BE2C (cell line): ENCODE measurements around the gene RPS4Y2.

ENCODE experiments used
- DNase-seq: peaks from one replicate; pipeline ENCODE4 v3.0.0-alpha.2; 2020
- H3K27me3 ChIP-seq: fragments of 250-450 bp; sonication (Bioruptor Pico); 2 replicates; pipeline ENCODE4 v1.5.1; 2020; ENCODE audit warnings: mild to moderate bottlenecking
- H3K36me3 ChIP-seq: fragments of 250-450 bp; sonication (Bioruptor Pico); 2 replicates; pipeline ENCODE4 v1.5.1; 2020; ENCODE audit warnings: mild to moderate bottlenecking
- H3K4me1 ChIP-seq: fragments of 250-450 bp; sonication (Bioruptor Pico); 2 replicates; pipeline ENCODE4 v1.5.1; 2020
- H3K4me3 ChIP-seq: 2 replicates; pipeline ENCODE4 v1.5.1; 2011; ENCODE audit warnings: low read depth, low read length
- H3K9me3 ChIP-seq: fragments of 250-450 bp; sonication (Bioruptor Pico); 2 replicates; pipeline ENCODE4 v1.5.1; 2020
- CTCF ChIP-seq: IDR thresholded peaks from 2 replicates; pipeline ENCODE4 v1.5.1; 2012; ENCODE audit warnings: mild to moderate bottlenecking, low read depth, low read length

RPS4Y2 gene

GRCh38 chrY:20802659-20803058 is 46.8 kb downstream of the RPS4Y2 start:
- no peak for DNase-seq
- no peaks in the 10 kb centered on the region for H3K4me1 ChIP-seq
- no peak for TF ChIP-seq CTCF

DNA sequence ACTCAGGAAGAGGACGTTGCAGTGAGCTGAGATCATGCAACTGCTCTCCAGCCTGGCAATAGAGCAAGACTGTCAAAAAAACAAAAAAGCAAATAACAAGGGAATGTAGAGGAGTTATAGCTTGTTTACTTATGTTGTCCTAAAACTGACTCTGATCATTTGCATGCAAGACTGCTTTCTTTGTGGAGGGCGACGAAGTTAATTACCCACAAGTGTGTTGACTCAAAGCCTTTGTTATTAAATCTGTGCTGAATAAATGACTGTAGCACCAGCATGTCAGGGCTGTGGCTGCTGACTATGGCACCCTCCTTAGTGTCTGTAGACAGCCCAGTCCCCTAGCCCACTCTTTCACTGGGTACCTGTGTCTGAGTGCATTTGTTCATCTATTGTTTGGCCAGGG is 50.3 kb downstream of the RPS4Y2 start:
- Histone ChIP-seq H3K27me3 (no peaks in the 10 kb centered on the region), H3K36me3 (no peaks in the 10 kb centered on the region), H3K9me3 (no peaks in the 10 kb centered on the region), H3K4me1 (no peaks in the 10 kb centered on the region), H3K4me3 (no peak overlapping the region)
- no peak for DNase-seq
- TF ChIP-seq CTCF: no peak

More at GRCh38 chrY:20802659-20803058, 46.8 kb downstream of the RPS4Y2 start:
- Histone ChIP-seq H3K36me3 (no peaks in the 10 kb centered on the region), H3K9me3 (no peaks in the 10 kb centered on the region), H3K4me3 (no peak overlapping the region), H3K27me3 (no peaks in the 10 kb centered on the region)

- no peak overlapping the region for H3K4me3 ChIP-seq
- no peaks in the 10 kb centered on the region for H3K9me3 ChIP-seq
- no peak for TF ChIP-seq CTCF
- no peaks in the 10 kb centered on the region for H3K36me3 ChIP-seq
- DNase-seq: no peak
- H3K4me1 ChIP-seq: no peaks in the 10 kb centered on the region
- no peaks in the 10 kb centered on the region for H3K27me3 ChIP-seq
Measured at GRCh38 chrY:20813459-20813858, 57.6 kb downstream of the RPS4Y2 start.

GRCh38 chrY:20814794-20815193 is 58.9 kb downstream of the RPS4Y2 start:
- H3K36me3 ChIP-seq: no peaks in the 10 kb centered on the region
- H3K4me3 ChIP-seq: no peak overlapping the region
- TF ChIP-seq CTCF: no peak
- H3K27me3 ChIP-seq: no peaks in the 10 kb centered on the region
- DNase-seq: no peak
- no peaks in the 10 kb centered on the region for H3K4me1 ChIP-seq
- H3K9me3 ChIP-seq: no peaks in the 10 kb centered on the region

DNA sequence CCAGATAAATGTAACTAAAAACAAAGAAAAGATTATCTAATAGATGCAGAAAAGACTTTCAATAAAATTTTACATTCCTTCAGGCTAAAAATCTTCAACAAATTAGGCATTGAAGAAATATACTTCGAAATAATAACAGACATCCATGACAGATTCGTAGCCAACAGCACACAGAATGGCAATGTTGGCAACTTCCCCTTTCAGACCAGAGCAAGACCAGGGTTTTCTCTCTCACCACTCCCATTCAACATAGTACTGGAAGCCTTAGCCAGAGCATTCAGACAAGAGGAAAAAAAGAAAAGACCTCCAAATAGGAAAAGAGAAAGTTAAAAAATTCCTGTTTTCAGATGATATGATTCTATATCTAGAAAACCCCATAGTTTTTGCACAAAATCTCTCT is 61.2 kb downstream of the RPS4Y2 start:
- no peak for TF ChIP-seq CTCF
- no peak for DNase-seq
- H3K27me3 ChIP-seq: no peaks in the 10 kb centered on the region
- no peaks in the 10 kb centered on the region for H3K36me3 ChIP-seq
- H3K9me3 ChIP-seq: no peaks in the 10 kb centered on the region
- H3K4me1 ChIP-seq: no peaks in the 10 kb centered on the region
- no peak overlapping the region for H3K4me3 ChIP-seq
